H7 (cell line): ENCODE results near the gene OST4. TPM values are rescaled to one million over a fixed set of nuclear protein-coding genes. Genes with fewer than 3 reads are reported as not detected.

Experiments
- DNase-seq: peaks from one replicate; pipeline ENCODE4 v3.0.0; 2012
- H3K27me3 ChIP-seq: 2 replicates; pipeline ENCODE4 v1.6.0; 2011; ENCODE audit warnings: mild to moderate bottlenecking, low read length; ENCODE audit not compliant: control insufficient read depth, insufficient read depth
- H3K36me3 ChIP-seq: replicated peaks from 2 replicates; pipeline ENCODE4 v1.5.1; 2011; ENCODE audit warnings: low read length; ENCODE audit not compliant: control insufficient read depth, insufficient read depth
- H3K4me3 ChIP-seq: 2 replicates; pipeline ENCODE4 v1.5.1; 2011; ENCODE audit warnings: low read depth, mild to moderate bottlenecking, control low read depth, low read length, moderate library complexity; ENCODE audit not compliant: insufficient read depth
- total RNA-seq: library from RNA; depleted of rRNA; stranded (reverse); fragments of >200 nt; shearing (Covaris generic); gene quantifications from 2 replicates; pipeline ENCODE4 v1.2.3, GENCODE V29; 2014

The OST4 gene
- total RNA-seq, 1 experiment from 2014 or later: 228 TPM

- peak; percentile 92 for DNase-seq
- Histone ChIP-seq H3K4me3 (peak within 1 kb of the TSS; percentile 67), H3K36me3 (no peaks in the 10 kb centered on the region; the same call in 1 of the 2 replicates), H3K27me3 (peaks cover 20% of the 10 kb centered on the region)
Measured at GRCh38 chr2:27086724-27087593, 15.5 kb upstream of the OST4 start, which contains the start of gene KHK. KHK (plus strand) TSS chr2:27086772; CDS start chr2:27087260, 488 bp downstream.

- Histone ChIP-seq H3K27me3 (peaks cover 20% of the 10 kb centered on the region), H3K36me3 (no peaks in the 10 kb centered on the region; the same call in 1 of the 2 replicates), H3K4me3 (peak overlapping the region; percentile 58)
- peak; percentile 100 for DNase-seq
Measured at GRCh38 chr2:27086090-27086723, 14.8 kb upstream of the OST4 start.

DNA sequence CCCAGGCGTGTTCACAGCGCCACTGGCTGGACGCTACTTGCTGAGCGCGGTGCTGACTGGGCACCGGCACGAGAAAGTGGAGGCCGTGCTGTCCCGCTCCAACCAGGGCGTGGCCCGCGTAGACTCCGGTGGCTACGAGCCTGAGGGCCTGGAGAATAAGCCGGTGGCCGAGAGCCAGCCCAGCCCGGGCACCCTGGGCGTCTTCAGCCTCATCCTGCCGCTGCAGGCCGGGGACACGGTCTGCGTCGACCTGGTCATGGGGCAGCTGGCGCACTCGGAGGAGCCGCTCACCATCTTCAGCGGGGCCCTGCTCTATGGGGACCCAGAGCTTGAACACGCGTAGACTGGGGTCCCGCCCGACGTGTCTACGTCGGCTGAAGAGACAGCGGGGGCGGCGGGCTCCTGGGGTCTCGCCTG lies 14.2 kb upstream of the OST4 start:
- Histone ChIP-seq H3K36me3 (no peaks in the 10 kb centered on the region; the same call in 1 of the 2 replicates), H3K4me3 (peak overlapping the region; percentile 58), H3K27me3 (peaks cover 20% of the 10 kb centered on the region)
- DNase-seq: peak; percentile 87

DNA sequence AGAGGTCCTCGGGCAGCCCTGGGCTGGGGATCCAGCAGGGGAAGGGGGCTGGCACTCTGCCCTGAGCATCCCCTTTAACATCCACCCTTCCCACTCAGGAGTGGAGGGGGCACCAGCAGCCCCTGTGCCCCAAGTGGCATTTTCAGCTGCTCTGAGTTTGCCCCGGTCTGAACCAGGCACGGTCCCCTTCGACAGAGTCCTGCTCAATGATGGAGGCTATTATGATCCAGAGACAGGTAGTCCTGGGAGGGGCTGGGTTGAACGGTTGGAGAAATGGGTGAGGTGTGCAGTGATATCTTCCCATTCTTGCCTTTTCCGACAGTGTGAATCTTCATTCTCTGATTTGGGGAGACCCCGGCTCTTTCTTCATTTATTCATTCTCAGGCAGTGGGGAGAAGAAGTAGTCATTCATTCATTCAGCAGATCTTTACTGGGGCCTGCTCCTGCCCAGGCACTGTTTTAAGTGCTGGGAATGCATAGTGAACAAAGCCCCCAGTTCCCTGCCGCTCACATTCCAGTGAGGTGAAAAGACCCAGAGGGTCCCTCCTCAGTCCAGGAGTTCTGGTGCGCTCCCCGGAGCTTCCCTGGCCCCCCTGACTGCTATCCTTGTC lies 13.7 kb upstream of the OST4 start:
- DNase-seq: peak; percentile 54
- Histone ChIP-seq H3K36me3 (no peaks in the 10 kb centered on the region; the same call in 1 of the 2 replicates), H3K27me3 (peaks cover 20% of the 10 kb centered on the region), H3K4me3 (peak overlapping the region; percentile 58)

GRCh38 chr2:27084297-27085061 lies 13.0 kb upstream of the OST4 start:
- Histone ChIP-seq H3K36me3 (no peaks in the 10 kb centered on the region; the same call in 1 of the 2 replicates), H3K4me3 (no peak overlapping the region), H3K27me3 (peaks cover 20% of the 10 kb centered on the region)
- DNase-seq: peak; percentile 54

- Histone ChIP-seq H3K36me3 (no peaks in the 10 kb centered on the region; the same call in 1 of the 2 replicates), H3K27me3 (peaks cover 20% of the 10 kb centered on the region), H3K4me3 (no peak overlapping the region)
- peak; percentile 68 for DNase-seq
Measured at GRCh38 chr2:27083410-27084296, 12.2 kb upstream of the OST4 start.

DNA sequence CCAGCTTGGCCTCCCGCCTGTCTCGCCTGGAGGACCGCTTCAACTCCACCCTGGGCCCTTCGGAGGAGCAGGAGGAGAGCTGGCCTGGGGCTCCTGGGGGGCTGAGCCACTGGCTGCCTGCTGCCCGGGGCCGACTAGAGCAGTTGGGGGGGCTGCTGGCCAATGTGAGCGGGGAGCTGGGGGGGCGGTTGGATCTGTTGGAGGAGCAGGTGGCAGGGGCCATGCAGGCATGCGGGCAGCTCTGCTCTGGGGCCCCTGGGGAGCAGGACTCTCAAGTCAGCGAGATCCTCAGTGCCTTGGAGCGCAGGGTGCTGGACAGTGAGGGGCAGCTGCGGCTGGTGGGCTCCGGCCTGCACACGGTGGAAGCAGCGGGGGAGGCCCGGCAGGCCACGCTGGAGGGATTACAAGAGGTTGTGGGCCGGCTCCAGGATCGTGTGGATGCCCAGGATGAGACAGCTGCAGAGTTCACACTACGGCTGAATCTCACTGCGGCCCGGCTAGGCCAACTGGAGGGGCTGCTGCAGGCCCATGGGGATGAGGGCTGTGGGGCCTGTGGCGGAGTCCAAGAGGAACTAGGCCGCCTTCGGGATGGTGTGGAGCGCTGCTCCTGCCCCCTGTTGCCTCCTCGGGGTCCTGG lies 11.4 kb upstream of the OST4 start:
- Histone ChIP-seq H3K36me3 (no peaks in the 10 kb centered on the region; the same call in 1 of the 2 replicates), H3K4me3 (no peak overlapping the region), H3K27me3 (peaks cover 20% of the 10 kb centered on the region)
- no peak for DNase-seq

DNA sequence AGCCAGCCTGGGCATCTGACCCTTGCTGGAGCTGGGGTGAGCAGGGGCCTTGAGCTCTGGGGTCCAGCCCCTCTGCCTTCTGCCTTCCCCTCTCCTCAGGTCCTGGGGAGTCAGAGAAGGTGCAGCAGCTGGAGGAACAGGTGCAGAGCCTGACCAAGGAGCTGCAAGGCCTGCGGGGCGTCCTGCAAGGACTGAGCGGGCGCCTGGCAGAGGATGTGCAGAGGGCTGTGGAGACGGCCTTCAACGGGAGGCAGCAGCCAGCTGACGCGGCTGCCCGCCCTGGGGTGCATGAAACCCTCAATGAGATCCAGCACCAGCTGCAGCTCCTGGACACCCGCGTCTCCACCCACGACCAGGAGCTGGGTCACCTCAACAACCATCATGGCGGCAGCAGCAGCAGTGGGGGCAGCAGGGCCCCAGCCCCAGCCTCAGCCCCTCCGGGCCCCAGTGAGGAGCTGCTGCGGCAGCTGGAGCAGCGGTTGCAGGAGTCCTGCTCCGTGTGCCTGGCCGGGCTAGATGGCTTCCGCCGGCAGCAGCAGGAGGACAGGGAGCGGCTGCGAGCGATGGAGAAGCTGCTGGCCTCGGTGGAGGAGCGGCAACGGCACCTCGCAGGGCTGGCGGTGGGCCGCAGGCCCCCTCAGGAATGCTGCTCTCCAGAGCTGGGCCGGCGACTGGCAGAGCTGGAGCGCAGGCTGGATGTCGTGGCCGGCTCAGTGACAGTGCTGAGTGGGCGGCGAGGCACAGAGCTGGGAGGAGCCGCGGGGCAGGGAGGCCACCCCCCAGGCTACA lies 10.7 kb upstream of the OST4 start:
- H3K4me3 ChIP-seq: no peak overlapping the region
- H3K36me3 ChIP-seq: no peaks in the 10 kb centered on the region; the same call in 1 of the 2 replicates
- peaks cover 16% of the 10 kb centered on the region for H3K27me3 ChIP-seq
- DNase-seq: no peak

DNA sequence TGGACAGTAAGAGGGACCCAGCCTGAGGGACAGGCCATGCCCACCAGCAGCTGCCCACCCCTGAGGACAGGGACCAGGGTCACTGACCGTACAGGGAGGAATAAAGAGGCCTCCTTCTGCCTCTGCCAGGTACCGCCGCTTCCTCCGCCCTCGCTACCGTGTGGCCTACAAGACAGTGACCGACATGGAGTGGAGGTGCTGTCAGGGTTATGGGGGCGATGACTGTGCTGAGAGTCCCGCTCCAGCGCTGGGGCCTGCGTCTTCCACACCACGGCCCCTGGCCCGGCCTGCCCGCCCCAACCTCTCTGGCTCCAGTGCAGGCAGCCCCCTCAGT lies 9.1 kb upstream of the OST4 start:
- no peak overlapping the region for H3K4me3 ChIP-seq
- H3K27me3 ChIP-seq: peaks cover 5% of the 10 kb centered on the region
- no peaks in the 10 kb centered on the region; the same call in 1 of the 2 replicates for H3K36me3 ChIP-seq
- no peak for DNase-seq

- DNase-seq: no peak
- H3K27me3 ChIP-seq: peaks cover under 1% of the 10 kb centered on the region
- H3K4me3 ChIP-seq: no peak overlapping the region
- no peaks in the 10 kb centered on the region; the same call in 1 of the 2 replicates for H3K36me3 ChIP-seq
Measured at GRCh38 chr2:27080140-27080469, 8.7 kb upstream of the OST4 start.

DNA sequence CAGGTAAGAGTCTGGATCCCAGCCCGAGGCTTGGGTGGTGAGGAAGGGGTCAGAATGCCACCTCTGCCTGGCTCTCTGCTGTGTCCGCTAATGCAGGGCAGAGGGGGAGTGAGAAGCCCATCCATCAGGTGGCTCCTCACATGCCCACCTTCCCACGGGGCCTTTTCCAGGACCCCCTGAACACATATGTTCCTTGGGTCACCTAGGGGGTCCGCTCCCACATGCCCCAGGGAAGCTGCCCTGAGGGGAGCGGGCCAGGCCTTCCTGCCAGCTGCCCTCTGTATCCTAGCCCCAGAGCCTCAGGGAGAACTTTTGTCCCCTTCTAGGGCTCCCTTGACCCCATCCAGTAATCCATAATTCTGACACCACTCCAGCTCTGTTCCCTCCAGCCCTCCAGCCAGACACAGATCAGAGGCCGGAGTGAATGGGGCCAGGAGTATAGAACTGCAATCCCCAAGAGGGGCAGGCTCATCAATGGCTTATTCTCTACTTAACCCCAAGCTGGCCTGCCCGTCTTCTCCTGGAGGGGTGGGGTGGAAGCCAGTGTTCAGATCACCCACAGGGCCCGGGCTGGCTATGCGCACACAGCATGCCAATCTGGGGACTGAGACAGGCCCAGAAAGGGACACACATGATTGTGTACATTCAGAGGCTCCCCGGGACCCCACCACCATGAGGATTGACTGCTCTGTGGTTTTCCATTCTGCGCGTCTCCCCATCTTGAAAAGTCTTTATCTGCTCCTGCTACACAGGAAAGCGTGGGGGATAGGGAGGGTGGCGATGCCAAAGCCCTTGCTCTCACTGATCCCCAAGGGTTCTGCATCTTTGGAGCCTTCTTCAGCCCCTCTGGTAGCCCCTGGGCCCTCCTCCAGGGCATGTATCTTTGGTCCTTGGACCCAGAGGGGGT lies 8.0 kb upstream of the OST4 start:
- H3K36me3 ChIP-seq: no peaks in the 10 kb centered on the region; the same call in 1 of the 2 replicates
- no peak for DNase-seq
- H3K27me3 ChIP-seq: no peaks in the 10 kb centered on the region
- no peak overlapping the region for H3K4me3 ChIP-seq
